HG03378 (cell line): ENCODE measurements around the gene ZBTB11.
"Not testable (repeated sequence)": the region's sequence is repeated elsewhere in the genome, so short reads cannot be mapped to it uniquely, and the experiment has no call there.

Source experiments
- ATAC-seq: cut with Tn5 transposase; IDR thresholded peaks from one replicate; pipeline ENCODE4 v1.9.1; 2021; ENCODE audit warnings: mild to moderate bottlenecking, moderate library complexity; ENCODE audit not compliant: unreplicated experiment

Gene ZBTB11

DNA sequence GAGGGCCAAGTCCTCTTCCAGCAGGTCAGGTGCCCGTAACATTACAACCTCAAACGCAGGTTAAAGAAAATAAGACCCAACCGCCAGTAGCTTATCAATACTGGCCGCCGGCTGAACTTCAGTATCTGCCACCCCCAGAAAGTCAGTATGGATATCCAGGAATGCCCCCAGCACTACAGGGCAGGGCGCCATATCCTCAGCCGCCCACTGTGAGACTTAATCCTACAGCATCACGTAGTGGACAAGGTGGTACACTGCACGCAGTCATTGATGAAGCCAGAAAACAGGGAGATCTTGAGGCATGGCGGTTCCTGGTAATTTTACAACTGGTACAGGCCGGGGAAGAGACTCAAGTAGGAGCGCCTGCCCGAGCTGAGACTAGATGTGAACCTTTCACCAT is 16.6 kb upstream of the ZBTB11 start:
- ATAC-seq: peak; percentile 82

GRCh38 chr3:101691685-101692671 is 15.0 kb upstream of the ZBTB11 start:
- not testable (repeated sequence) for ATAC-seq

- peak; percentile 53 for ATAC-seq
Measured at GRCh38 chr3:101690972-101691371, 14.0 kb upstream of the ZBTB11 start.

- no peak for ATAC-seq
Measured at GRCh38 chr3:101689286-101689685, 12.4 kb upstream of the ZBTB11 start.

DNA sequence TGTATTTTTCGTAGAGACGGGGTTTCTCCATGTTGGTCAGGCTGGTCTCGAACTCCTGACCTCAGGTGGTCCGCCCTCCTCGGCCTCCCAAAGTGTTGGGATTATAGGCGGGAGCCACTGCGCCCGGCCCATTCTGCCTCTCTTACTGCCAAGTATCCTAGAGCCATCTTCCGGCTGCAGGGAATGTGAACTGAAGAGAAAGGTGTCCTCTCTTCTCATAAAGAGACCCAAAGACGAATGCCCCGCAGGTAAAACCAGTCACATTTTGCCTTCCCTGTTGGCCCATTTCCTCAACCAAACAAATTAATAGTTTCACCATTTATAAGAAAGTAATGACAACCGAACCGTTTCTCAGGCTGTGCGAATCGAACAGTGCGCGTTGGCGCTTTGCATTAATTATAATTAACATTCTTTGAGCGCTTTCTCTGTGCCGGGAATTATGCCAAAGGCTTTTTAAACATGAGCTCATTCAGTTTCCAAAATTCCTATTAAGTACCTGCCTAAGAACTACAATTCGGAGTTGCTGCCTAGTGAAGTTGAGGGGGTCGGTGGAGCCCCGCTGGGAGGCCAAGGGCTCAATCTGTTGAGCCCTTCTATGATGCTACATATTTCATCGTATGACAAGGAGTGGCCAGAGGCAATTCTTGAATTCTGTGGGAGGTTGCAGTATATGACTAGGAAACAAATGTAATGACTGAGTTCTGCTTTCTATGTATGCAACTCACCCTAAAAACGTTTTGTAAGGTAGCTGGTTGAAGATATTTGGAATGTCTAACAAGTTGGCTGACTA is 10.4 kb upstream of the ZBTB11 start:
- no peak for ATAC-seq

- peak; percentile 3 for ATAC-seq
Measured at GRCh38 chr3:101685870-101686307, 9.0 kb upstream of the ZBTB11 start.

GRCh38 chr3:101685050-101685400 is 8.1 kb upstream of the ZBTB11 start:
- ATAC-seq: no peak

DNA sequence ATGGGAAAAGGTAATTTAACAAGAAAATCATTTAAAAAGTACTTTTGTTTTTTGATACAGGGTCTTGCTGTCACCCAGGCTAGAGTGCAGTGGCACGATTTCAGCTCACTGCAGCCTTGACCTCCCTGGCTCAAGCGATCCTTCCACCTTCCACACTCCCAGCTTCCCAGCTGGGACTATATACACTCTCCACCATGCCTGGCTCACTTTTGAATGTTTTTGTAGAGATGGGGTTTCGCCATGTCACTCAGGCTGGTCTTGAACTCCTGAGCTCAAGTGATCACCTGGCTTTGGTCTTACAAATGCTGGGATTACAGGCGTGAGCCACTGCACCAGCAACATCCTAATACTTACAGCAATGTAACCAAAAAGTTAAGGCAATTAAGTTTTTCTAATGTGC is 3.5 kb upstream of the ZBTB11 start:
- ATAC-seq: no peak

DNA sequence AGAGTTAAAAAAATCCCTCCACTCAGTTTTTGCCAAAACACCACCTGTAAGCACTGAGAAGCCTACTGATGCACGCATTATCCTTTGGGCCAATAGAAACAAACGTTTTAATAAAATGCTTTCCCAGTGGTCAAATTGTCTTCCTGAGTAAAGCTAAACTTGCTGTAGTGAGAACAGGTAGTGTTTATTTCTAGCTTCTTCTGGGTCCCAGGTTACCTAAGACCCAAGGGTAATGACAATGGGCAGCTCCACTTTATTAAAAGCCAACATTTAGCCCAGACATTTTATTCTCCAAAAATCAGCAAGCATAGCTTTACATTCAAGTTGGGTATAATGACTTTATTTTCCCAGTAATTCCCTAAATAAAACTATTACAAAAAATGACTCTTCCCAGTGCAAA is 1.9 kb upstream of the ZBTB11 start:
- not testable (repeated sequence) for ATAC-seq

- ATAC-seq: no peak
Measured at GRCh38 chr3:101677436-101678286, 729 bp upstream of the ZBTB11 start.

GRCh38 chr3:101676216-101676764 is 642 bp downstream of the ZBTB11 start:
- peak; percentile 69 for ATAC-seq

GRCh38 chr3:101675709-101676215 is 1.2 kb downstream of the ZBTB11 start:
- ATAC-seq: no peak

- no peak for ATAC-seq
Measured at GRCh38 chr3:101674518-101674917, 2.4 kb downstream of the ZBTB11 start.

DNA sequence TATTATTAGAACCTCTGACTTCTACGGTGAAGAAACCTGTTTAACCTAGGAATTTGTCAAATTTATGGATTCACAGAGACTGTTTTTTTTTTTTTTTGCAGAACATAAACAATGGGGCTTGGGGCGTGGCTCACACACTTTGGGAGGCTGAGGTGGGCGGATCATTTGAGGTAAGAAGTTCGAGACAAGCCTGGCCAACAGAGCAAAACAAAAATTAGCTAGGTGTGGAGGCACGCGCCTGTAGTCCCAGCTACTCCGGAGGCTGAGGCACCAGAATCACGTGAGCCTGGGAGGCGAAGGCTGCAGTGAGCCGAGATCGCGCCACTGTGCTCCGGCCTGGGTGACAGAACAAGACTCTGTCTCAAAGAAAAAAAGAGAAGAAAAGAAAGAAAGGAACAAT is 3.0 kb downstream of the ZBTB11 start:
- ATAC-seq: no peak

DNA sequence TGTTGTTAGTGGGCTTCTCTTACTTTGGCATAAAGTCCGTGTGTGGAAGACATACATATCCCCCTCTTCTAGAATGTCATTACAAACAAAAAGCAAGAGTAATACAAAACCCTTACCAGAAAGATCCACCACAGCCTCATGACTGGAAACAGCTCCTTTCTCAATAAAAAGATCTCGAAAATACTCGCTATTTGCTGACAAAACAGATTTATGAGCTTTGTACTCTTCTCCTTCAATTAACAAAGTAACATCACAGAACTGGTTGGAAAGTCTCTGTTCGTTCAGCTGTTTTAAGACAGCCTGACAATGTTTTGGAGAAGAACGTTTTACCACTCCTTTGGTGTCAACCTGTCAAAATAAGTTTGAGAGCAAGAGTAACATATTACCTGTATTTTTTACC is 5.9 kb downstream of the ZBTB11 start:
- ATAC-seq: no peak

- ATAC-seq: no peak
Measured at GRCh38 chr3:101667844-101668243, 9.1 kb downstream of the ZBTB11 start.

DNA sequence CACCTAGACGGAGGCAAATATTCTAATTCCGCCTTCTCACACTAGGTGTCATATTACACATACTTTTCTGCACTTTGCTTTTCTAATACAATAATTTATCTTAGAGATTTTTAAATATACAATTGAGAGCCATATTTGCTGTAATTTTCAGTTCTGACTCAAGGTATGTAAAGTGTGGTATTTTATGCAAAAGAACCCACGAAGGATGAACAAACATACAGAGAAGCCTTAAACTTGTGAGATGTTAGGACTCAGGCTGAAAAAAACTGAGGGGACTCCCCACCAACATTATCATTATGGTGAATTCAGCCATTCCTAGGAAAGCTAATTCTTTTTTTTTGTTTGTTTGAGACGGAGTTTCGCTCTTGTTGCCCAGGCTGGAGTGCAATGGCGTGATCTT is 9.6 kb downstream of the ZBTB11 start:
- ATAC-seq: no peak

- ATAC-seq: no peak
Measured at GRCh38 chr3:101665851-101666250, 11.1 kb downstream of the ZBTB11 start.

DNA sequence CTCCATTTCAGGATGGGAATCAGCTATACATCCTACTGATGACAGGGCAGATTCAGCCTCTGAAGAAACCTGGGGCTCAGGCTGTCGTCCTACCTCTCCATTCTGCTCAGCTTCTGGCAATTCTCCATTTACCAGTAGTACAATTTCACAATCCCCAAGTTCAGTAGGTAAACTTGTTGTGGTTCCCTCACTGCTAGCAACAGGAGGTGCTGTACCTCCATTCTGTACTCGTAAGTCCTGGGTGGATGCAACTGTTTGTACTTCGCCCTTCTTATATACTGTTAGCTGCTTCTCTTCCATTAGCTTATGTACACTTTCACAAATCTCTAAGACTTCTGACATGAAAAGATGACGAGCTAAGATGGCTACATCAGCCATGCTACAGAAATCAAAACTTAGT is 11.6 kb downstream of the ZBTB11 start:
- no peak for ATAC-seq

- no peak for ATAC-seq
Measured at GRCh38 chr3:101660714-101661113, 16.2 kb downstream of the ZBTB11 start.
